PFSK-1 (cell line): Measurements from ENCODE around the gene RHOV.

ENCODE experiments used
- FOXP2 ChIP-seq: optimal IDR thresholded peaks from 2 replicates; pipeline ENCODE3; 2011; ENCODE audit warnings: borderline replicate concordance, control low read depth, inconsistent platforms; ENCODE audit not compliant: insufficient read depth; ENCODE audit errors: extremely low read length, extremely low read depth
- POLR2AphosphoS5 ChIP-seq: IDR thresholded peaks from 2 replicates; pipeline ENCODE4 v1.6.1; 2012; ENCODE audit warnings: low read depth, mild to moderate bottlenecking, control low read depth, low read length, moderate library complexity
- SIN3A ChIP-seq: IDR thresholded peaks from 2 replicates; pipeline ENCODE4 v1.6.1; 2012; ENCODE audit warnings: mild to moderate bottlenecking, low read length, moderate library complexity, borderline replicate concordance; ENCODE audit not compliant: insufficient read depth
- TAF1 ChIP-seq: IDR thresholded peaks from 2 replicates; pipeline ENCODE4 v1.6.1; 2012; ENCODE audit warnings: low read length, control low read depth, borderline replicate concordance; ENCODE audit not compliant: insufficient read depth
- TF ChIP-seq, protein P1 (sequence below), 2 experiments: IDR thresholded peaks; 2 replicates each; pipeline versions ENCODE4 v1.6.1 to v1.8.0; 2011 to 2012; ENCODE audit warnings: low read depth in 2 of 2, low read length in 2 of 2, control low read depth in 1 of 2, inconsistent platforms in 1 of 2, mild to moderate bottlenecking in 1 of 2, moderate library complexity in 1 of 2; ENCODE audit not compliant: insufficient read depth in 1 of 2

The RHOV gene

DNA sequence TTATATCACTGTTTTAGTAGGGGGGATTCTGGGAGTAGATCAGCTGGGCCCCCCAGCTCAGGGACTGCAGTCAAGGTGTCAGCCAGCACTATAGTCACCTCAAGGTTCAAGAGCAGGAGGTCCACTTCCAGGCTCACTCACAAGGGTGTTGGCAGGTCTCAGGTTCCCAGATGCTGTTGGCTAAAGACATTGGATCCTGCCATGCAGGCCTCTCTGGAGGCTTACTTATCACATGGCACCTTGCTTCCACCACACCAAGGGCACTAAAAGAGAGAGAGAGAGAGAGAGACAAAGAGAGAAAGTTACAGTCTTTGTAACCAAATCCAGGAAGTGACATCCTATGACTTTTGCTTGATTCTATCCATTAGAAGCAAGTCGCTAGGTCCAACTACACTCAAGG, 38.0 kb downstream of the RHOV start:
- TF ChIP-seq SIN3A, result no peak
- no peak for TF ChIP-seq POLR2AphosphoS5
- no peak for TF ChIP-seq FOXP2
- TF ChIP-seq TAF1, result no peak
- TF ChIP-seq, protein P1, sequence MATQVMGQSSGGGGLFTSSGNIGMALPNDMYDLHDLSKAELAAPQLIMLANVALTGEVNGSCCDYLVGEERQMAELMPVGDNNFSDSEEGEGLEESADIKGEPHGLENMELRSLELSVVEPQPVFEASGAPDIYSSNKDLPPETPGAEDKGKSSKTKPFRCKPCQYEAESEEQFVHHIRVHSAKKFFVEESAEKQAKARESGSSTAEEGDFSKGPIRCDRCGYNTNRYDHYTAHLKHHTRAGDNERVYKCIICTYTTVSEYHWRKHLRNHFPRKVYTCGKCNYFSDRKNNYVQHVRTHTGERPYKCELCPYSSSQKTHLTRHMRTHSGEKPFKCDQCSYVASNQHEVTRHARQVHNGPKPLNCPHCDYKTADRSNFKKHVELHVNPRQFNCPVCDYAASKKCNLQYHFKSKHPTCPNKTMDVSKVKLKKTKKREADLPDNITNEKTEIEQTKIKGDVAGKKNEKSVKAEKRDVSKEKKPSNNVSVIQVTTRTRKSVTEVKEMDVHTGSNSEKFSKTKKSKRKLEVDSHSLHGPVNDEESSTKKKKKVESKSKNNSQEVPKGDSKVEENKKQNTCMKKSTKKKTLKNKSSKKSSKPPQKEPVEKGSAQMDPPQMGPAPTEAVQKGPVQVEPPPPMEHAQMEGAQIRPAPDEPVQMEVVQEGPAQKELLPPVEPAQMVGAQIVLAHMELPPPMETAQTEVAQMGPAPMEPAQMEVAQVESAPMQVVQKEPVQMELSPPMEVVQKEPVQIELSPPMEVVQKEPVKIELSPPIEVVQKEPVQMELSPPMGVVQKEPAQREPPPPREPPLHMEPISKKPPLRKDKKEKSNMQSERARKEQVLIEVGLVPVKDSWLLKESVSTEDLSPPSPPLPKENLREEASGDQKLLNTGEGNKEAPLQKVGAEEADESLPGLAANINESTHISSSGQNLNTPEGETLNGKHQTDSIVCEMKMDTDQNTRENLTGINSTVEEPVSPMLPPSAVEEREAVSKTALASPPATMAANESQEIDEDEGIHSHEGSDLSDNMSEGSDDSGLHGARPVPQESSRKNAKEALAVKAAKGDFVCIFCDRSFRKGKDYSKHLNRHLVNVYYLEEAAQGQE (IDR thresholded peaks at IDR 0.05; ENCODE audit: insufficient read depth in 1 of 2, low read depth in 2 of 2, low read length in 2 of 2), result no peak

DNA sequence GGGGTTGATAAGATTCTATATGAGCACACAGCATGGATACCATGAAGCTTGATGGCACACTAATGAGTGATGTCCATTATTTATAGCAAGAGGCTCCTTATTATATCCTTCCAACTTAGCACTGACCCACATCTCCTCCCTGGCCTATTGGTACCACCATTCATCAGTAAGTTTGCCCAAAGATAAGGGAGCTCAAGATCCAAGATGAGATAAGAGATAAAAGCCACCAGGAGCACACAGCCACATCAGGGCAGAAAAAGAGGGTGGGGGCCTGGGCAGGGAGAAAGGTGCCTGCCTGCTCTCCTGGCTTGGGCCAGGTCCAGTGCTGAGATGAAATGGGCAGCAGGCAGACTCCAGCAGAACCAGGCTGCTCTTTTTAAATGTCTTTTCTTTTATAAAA, 41.1 kb downstream of the RHOV start:
- TF ChIP-seq SIN3A (no peak), FOXP2 (no peak), POLR2AphosphoS5 (no peak)
- TF ChIP-seq, protein P1 (IDR thresholded peaks at IDR 0.05; ENCODE audit: insufficient read depth in 1 of 2, low read depth in 2 of 2, low read length in 2 of 2), result no peak

DNA sequence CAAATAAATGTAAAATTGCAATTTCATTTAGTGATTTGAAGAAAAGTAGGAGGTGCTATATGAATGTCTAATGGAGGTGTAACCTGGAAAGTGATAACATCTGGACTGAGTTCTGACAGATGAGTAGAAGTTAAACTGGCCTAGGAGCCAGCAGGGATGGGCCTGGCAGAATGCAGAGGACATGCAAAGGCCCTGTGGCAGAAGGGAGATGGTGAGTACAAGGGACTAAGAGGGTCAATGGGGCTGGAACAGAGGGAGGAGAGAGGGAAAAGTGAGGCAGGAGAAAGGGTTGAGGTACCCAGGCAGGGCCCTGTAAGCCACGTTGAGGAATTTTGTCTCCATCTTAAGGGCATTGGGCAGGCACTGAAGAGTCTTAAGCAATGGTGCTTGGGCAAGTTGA, 42.2 kb downstream of the RHOV start:
- TF ChIP-seq POLR2AphosphoS5 (no peak), FOXP2 (no peak)
- TF ChIP-seq, protein P1 (IDR thresholded peaks at IDR 0.05; ENCODE audit: insufficient read depth in 1 of 2, low read depth in 2 of 2, low read length in 2 of 2), result no peak

DNA sequence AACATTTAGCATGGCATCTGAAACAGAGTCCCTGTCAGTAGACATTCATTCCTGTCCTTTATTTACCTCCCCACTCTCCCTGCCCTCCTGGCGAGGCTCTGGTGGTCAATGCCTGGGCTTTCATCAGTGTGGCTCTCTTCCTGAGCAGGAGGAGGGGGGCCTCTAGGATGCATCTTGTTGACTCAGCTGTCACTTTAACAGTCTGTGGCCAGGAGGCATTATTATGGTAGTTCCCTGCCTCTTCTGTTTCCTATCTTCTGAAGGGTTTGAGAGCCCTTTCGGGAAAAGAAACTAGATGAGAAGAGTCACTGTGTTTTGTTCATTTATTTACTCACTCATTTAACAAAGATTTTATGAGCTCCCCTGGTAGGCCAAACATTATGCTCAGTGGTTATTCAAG, 43.1 kb downstream of the RHOV start:
- TF ChIP-seq TAF1 (no peak), SIN3A (no peak), FOXP2 (no peak), POLR2AphosphoS5 (no peak)
- TF ChIP-seq, protein P1 (IDR thresholded peaks at IDR 0.05; ENCODE audit: insufficient read depth in 1 of 2, low read depth in 2 of 2, low read length in 2 of 2), result no peak

DNA sequence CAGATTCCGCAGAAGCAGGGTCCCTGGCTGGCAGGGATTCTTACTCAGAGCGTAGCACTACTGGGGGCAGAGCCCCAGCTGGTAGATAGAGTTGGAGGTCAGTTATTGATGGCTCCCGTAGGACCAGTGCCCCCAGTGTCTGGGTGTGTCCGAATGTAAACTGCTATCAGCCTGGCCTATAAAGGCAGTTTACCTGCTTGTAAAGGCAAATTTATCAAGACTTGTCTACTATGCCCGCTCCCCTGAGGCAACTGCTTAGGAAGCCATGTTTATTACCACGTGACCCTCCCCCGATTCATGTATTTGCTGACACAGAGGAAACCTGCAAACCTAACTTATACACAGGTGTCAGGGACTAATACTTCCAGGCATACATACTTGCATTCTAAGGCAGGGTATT, 44.9 kb downstream of the RHOV start:
- TF ChIP-seq FOXP2 (no peak), POLR2AphosphoS5 (no peak), SIN3A (no peak), TAF1 (no peak)
- TF ChIP-seq, protein P1 (IDR thresholded peaks at IDR 0.05; ENCODE audit: insufficient read depth in 1 of 2, low read depth in 2 of 2, low read length in 2 of 2), result no peak
